A549 (cell line): ENCODE data around the gene RPTOR.

Experiments used
- CEBPB ChIP-seq, 2 experiments: fragments of >200 bp in 1 of 2; sonication (Bioruptor Twin) in 1 of 2; formaldehyde crosslinking in 1 of 2; IDR thresholded peaks; 2 replicates each; pipeline ENCODE4 v1.6.1; 2012 to 2016
- CHD2 ChIP-seq: fragments of 150-350 bp; IDR thresholded peaks from 2 replicates; pipeline ENCODE4 v1.6.1; 2014; ENCODE audit warnings: low read length; ENCODE audit not compliant: partially characterized antibody
- EP300 ChIP-seq, 2 experiments: fragments of >200 bp; sonication (Bioruptor Twin); formaldehyde crosslinking; IDR thresholded peaks; 2 replicates in 1 of 2; 3 replicates in 1 of 2; pipeline ENCODE4 v1.6.1; 2016 to 2017
- JUNB ChIP-seq: fragments of >200 bp; sonication (Bioruptor Twin); formaldehyde crosslinking; IDR thresholded peaks from 2 replicates; pipeline ENCODE4 v1.6.1; 2016
- KDM5A ChIP-seq: fragments of 200-600 bp; sonication (generic); IDR thresholded peaks from 2 replicates; pipeline ENCODE4 v1.6.1; 2016; ENCODE audit warnings: antibody characterized with exemption, mild to moderate bottlenecking
- MAZ ChIP-seq: fragments of 150-350 bp; IDR thresholded peaks from 2 replicates; pipeline ENCODE4 v1.6.1; 2014; ENCODE audit warnings: antibody characterized with exemption, low read depth, low read length, borderline replicate concordance
- POLR2A ChIP-seq: IDR thresholded peaks from 2 replicates; pipeline ENCODE4 v1.6.1; 2012; ENCODE audit warnings: mild to moderate bottlenecking, low read length
- RAD21 ChIP-seq, 2 experiments: fragments of >200 bp in 1 of 2; sonication (Bioruptor Twin) in 1 of 2; formaldehyde crosslinking in 1 of 2; IDR thresholded peaks in 1 of 2; conservative IDR thresholded peaks in 1 of 2; 2 replicates in 1 of 2; 3 replicates in 1 of 2; pipeline ENCODE4 v1.6.1; 2012 to 2018; ENCODE audit warnings: inconsistent platforms in 1 of 2
- RCOR1 ChIP-seq: fragments of 150-350 bp; IDR thresholded peaks from 2 replicates; pipeline ENCODE4 v1.6.1; 2014; ENCODE audit warnings: antibody characterized with exemption, low read length, low read depth
- USF2 ChIP-seq: fragments of 450-650 bp; IDR thresholded peaks from 2 replicates; pipeline ENCODE4 v1.6.1; 2014; ENCODE audit warnings: antibody characterized with exemption
- TF ChIP-seq, protein P1 (sequence below): fragments of >200 bp; sonication (Bioruptor Twin); formaldehyde crosslinking; IDR thresholded peaks from 3 replicates; pipeline ENCODE4 v1.5.1; 2016

- no peak for TF ChIP-seq KDM5A
- no peak for TF ChIP-seq USF2
- TF ChIP-seq, protein P1, sequence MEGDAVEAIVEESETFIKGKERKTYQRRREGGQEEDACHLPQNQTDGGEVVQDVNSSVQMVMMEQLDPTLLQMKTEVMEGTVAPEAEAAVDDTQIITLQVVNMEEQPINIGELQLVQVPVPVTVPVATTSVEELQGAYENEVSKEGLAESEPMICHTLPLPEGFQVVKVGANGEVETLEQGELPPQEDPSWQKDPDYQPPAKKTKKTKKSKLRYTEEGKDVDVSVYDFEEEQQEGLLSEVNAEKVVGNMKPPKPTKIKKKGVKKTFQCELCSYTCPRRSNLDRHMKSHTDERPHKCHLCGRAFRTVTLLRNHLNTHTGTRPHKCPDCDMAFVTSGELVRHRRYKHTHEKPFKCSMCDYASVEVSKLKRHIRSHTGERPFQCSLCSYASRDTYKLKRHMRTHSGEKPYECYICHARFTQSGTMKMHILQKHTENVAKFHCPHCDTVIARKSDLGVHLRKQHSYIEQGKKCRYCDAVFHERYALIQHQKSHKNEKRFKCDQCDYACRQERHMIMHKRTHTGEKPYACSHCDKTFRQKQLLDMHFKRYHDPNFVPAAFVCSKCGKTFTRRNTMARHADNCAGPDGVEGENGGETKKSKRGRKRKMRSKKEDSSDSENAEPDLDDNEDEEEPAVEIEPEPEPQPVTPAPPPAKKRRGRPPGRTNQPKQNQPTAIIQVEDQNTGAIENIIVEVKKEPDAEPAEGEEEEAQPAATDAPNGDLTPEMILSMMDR = no peak
- no peak for TF ChIP-seq CEBPB (IDR thresholded peaks at IDR 0.05)
- TF ChIP-seq MAZ = no peak
- TF ChIP-seq POLR2A = no peak
- no peak for TF ChIP-seq JUNB
- no peak for TF ChIP-seq EP300 (IDR thresholded peaks at IDR 0.05)
- no peak for TF ChIP-seq CHD2
- TF ChIP-seq RAD21 (conservative IDR thresholded peaks at IDR 0.05 in 1 of 2, IDR thresholded peaks at IDR 0.05 in 1 of 2) = no peak
- no peak for TF ChIP-seq RCOR1
These were observed 17.0 kb downstream of the RPTOR start for GRCh38 chr17:80561541-80562114.
